ENCODE measurements around the gene NFKBIZ. TPM values are rescaled to one million over a fixed set of nuclear protein-coding genes. Genes with fewer than 3 reads are reported as not detected.

NFKBIZ gene
- total and polyA plus RNA-seq, 4 donors = 27.6 to 94.8 (median 81.3) TPM

DNA sequence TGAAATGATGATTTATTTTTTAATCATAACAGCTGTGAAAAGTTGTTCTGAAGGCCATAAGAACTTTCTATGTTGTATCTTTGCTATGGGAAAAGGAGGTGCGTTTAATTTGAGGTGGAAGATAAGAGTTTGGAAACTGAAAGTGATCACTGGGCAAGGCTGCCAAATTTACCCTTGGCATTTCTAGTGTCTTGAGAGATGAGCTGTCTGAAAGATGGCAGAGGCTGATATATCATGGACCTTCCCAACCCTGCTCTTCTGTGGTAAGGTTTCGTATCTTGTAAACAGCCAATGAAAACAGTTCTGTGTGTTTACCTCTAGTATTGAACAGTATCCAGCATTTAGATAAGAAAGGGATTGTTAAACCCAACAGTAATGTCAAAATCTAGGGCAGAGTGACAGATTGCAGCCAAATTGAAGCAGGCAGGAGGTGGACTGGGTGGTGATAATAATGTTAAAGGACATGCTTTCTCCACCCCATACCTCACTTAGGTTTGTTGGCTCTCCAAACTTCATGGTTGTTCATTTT, 15.8 kb upstream of the NFKBIZ start:
- ATAC-seq (ENCODE audit: insufficient read depth, low FRiP score) = no peak
- Histone ChIP-seq H3K9me3 (ENCODE audit: control insufficient read depth in 4 of 4, insufficient read depth in 3 of 4, low read length in 3 of 4) (no peaks in the 10 kb centered on the region), H3K4me1 (ENCODE audit: control insufficient read depth in 5 of 5, insufficient read depth in 5 of 5, low read length in 5 of 5) (peaks cover 2 to 15% (median 7%) of the 10 kb centered on the region in 5 donors), H3K9ac (ENCODE audit: insufficient read depth in 1 of 2, low read length in 2 of 2) (no peak overlapping the region), H3K36me3 (ENCODE audit: control insufficient read depth in 4 of 4, insufficient read depth in 4 of 4, low read length in 4 of 4) (peaks cover 0 to 3% (median 0%) of the 10 kb centered on the region in 4 donors), H3K27me3 (ENCODE audit: control insufficient read depth in 3 of 3, insufficient read depth in 3 of 3, low read length in 2 of 3) (no peaks in the 10 kb centered on the region), H3K4me3 (no peak overlapping the region), H3K27ac (ENCODE audit: low read depth in 1 of 2, low read length in 1 of 2) (no peak overlapping the region)
- 60 to 72% methylated on average over 2 of the region's 2 CpGs for WGBS, 2 donors
- no peak for DNase-seq
- TF ChIP-seq, protein P1, sequence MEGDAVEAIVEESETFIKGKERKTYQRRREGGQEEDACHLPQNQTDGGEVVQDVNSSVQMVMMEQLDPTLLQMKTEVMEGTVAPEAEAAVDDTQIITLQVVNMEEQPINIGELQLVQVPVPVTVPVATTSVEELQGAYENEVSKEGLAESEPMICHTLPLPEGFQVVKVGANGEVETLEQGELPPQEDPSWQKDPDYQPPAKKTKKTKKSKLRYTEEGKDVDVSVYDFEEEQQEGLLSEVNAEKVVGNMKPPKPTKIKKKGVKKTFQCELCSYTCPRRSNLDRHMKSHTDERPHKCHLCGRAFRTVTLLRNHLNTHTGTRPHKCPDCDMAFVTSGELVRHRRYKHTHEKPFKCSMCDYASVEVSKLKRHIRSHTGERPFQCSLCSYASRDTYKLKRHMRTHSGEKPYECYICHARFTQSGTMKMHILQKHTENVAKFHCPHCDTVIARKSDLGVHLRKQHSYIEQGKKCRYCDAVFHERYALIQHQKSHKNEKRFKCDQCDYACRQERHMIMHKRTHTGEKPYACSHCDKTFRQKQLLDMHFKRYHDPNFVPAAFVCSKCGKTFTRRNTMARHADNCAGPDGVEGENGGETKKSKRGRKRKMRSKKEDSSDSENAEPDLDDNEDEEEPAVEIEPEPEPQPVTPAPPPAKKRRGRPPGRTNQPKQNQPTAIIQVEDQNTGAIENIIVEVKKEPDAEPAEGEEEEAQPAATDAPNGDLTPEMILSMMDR (IDR thresholded peaks at IDR 0.05; ENCODE audit: control extremely low read depth, extremely low read depth) = no peak

DNA sequence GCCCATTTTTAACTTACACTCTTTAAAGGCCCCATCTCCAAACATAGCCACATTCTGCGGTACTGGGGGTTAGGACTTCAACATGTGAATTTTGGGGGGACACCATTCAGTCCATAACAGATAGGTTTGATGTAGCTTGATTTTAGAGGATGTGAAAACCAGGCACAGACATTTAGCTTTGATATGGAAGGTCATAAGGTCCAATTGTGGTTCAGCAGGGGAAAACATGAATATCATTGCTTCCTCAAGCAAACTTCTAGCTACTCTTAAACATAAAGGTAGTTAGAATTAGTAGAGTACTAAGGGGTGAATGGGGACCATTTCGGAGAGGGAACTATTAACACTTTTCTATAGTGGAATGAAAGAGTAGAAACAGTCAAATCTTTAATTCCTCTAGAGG, 13.6 kb upstream of the NFKBIZ start:
- peaks cover 0 to 3% (median 0%) of the 10 kb centered on the region in 4 donors for H3K36me3 ChIP-seq (ENCODE audit: control insufficient read depth in 4 of 4, insufficient read depth in 4 of 4, low read length in 4 of 4)
- no peak overlapping the region for H3K4me3 ChIP-seq
- 97% methylated on average over 2 of the region's 2 CpGs for WGBS, 2 donors
- H3K9me3 ChIP-seq (ENCODE audit: control insufficient read depth in 4 of 4, insufficient read depth in 3 of 4, low read length in 3 of 4) = no peaks in the 10 kb centered on the region
- H3K27ac ChIP-seq (ENCODE audit: low read depth in 1 of 2, low read length in 1 of 2) = no peak overlapping the region
- DNase-seq (no peak), ATAC-seq (ENCODE audit: insufficient read depth, low FRiP score) (no peak)
- H3K4me1 ChIP-seq (ENCODE audit: control insufficient read depth in 5 of 5, insufficient read depth in 5 of 5, low read length in 5 of 5) = peaks cover 0 to 2% (median 0%) of the 10 kb centered on the region in 5 donors
- no peak overlapping the region for H3K9ac ChIP-seq (ENCODE audit: insufficient read depth in 1 of 2, low read length in 2 of 2)
- no peaks in the 10 kb centered on the region for H3K27me3 ChIP-seq (ENCODE audit: control insufficient read depth in 3 of 3, insufficient read depth in 3 of 3, low read length in 2 of 3)
- TF ChIP-seq, protein P1 (IDR thresholded peaks at IDR 0.05; ENCODE audit: control extremely low read depth, extremely low read depth) = no peak

DNA sequence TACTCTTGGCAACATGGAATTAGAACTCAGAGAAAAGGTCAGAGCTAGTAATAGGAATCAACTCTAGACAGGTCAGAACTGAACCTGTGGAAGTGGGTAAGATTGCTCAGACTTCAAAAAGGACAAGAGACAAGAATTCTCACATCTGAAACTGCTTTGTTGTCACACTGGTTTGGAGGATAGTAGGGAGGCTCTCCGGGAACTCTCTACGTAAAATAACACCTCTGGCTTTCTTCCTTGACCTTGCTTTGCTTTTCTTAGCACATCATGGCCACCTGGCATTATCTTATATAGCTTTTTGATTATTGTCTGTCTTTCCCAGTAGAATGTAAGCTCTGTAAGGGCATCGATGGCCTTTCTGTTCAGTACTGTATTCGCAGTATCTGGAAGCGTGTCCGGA, 13.2 kb upstream of the NFKBIZ start:
- DNase-seq (no peak), ATAC-seq (ENCODE audit: insufficient read depth, low FRiP score) (no peak)
- Histone ChIP-seq H3K27ac (ENCODE audit: low read depth in 1 of 2, low read length in 1 of 2) (no peak overlapping the region), H3K9me3 (ENCODE audit: control insufficient read depth in 4 of 4, insufficient read depth in 3 of 4, low read length in 3 of 4) (no peaks in the 10 kb centered on the region), H3K27me3 (ENCODE audit: control insufficient read depth in 3 of 3, insufficient read depth in 3 of 3, low read length in 2 of 3) (no peaks in the 10 kb centered on the region), H3K4me1 (ENCODE audit: control insufficient read depth in 5 of 5, insufficient read depth in 5 of 5, low read length in 5 of 5) (peaks cover 0 to 2% (median 0%) of the 10 kb centered on the region in 5 donors), H3K4me3 (no peak overlapping the region), H3K9ac (ENCODE audit: insufficient read depth in 1 of 2, low read length in 2 of 2) (no peak overlapping the region), H3K36me3 (ENCODE audit: control insufficient read depth in 4 of 4, insufficient read depth in 4 of 4, low read length in 4 of 4) (peaks cover 0 to 3% (median 0%) of the 10 kb centered on the region in 4 donors)
- 97% methylated on average over 6 of the region's 6 CpGs for WGBS, 2 donors
- TF ChIP-seq, protein P1 (IDR thresholded peaks at IDR 0.05; ENCODE audit: control extremely low read depth, extremely low read depth) = no peak

All from lung (tissue), 12 donors.